Large intestine (tissue), 3 donors: Measurements from ENCODE around the gene SEC61A1. TPM values are rescaled to one million over a fixed set of nuclear protein-coding genes. Genes with fewer than 3 reads are reported as not detected.

Source experiments
- DNase-seq, 2 donors: peaks; one replicate each; pipeline versions ENCODE4 v3.0.0 to v3.0.0-alpha.2; 2013
- H3K27ac ChIP-seq: one replicate; pipeline ENCODE4 v1.5.1; 2013; ENCODE audit warnings: low read length
- H3K27me3 ChIP-seq: 2 replicates; pipeline ENCODE4 v1.6.1; 2013; ENCODE audit warnings: low read length; ENCODE audit not compliant: control insufficient read depth, insufficient read depth
- H3K36me3 ChIP-seq: 2 replicates; pipeline ENCODE4 v1.6.1; 2013; ENCODE audit warnings: low read length; ENCODE audit not compliant: control insufficient read depth, insufficient read depth
- H3K4me1 ChIP-seq: one replicate; pipeline ENCODE4 v1.6.1; 2013; ENCODE audit warnings: low read length; ENCODE audit not compliant: control insufficient read depth, insufficient read depth
- H3K4me3 ChIP-seq: one replicate; pipeline ENCODE4 v1.5.1; 2013; ENCODE audit warnings: low read length
- H3K9me3 ChIP-seq: one replicate; pipeline ENCODE4 v1.6.1; 2013; ENCODE audit warnings: mild to moderate bottlenecking, low read depth, low read length, moderate library complexity; ENCODE audit not compliant: control insufficient read depth
- WGBS: methylation state at CpG from one replicate; pipeline ENCODE4 v1.1.5; 2013; ENCODE audit warnings: low lambda C conversion rate; ENCODE audit not compliant: insufficient coverage; 5-methylcytosine and 5-hydroxymethylcytosine counted together
- polyA plus RNA-seq: library from polyadenylated mRNA; unstranded; fragments of 120-200 nt; gene quantifications from one replicate; pipeline ENCODE4 v1.2.1, GENCODE V29; 2013

SEC61A1 gene
- polyA plus RNA-seq, 1 donor: 176 TPM

DNA sequence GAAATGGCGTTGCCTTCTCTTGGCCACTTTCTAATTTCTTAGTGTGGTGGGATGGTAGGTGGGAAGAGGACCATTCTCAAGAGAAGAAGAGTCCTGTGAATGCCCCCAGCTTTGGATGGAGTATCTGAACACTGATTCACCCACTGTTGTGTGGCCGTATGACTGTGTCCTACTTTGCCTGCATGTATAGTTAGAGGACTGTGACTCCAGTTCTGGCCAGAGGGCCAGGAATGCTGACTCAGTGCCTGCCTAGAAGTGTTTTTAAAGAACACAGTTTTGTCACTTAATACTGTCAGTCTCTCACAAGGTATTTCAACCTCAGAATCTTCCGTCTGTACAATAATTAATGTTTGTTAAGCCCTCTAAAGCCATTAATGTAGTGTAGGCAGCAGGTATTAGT, 2.1 kb downstream of the SEC61A1 start:
- no peaks in the 10 kb centered on the region for H3K27me3 ChIP-seq
- peaks cover 45% of the 10 kb centered on the region for H3K36me3 ChIP-seq
- H3K27ac ChIP-seq: no peak overlapping the region
- H3K4me1 ChIP-seq: peaks cover 17% of the 10 kb centered on the region
- no peaks in the 10 kb centered on the region for H3K9me3 ChIP-seq
- H3K4me3 ChIP-seq: no peak overlapping the region
- no peak for DNase-seq
- WGBS: 78% methylated on average over 1 of the region's 3 CpGs

DNA sequence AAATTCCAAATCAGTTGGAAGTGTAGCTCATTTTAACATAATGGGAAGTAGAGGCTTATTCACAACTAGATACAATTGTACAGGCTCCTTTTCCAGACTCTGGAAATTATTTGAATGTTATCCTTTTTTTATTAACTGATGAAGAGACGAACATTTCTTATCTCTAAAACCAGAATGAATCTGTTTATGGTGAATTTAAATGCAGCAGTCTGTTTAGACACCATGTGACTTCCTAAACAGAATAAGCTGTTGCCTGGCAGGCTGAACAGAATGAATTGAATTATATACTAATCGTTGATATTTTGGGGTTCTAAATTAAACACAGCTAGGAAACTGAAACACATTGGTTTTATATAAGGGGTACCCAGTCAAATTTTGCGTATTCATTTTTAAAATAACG, 4.0 kb downstream of the SEC61A1 start:
- no peaks in the 10 kb centered on the region for H3K27me3 ChIP-seq
- peaks cover 12% of the 10 kb centered on the region for H3K4me1 ChIP-seq
- H3K4me3 ChIP-seq: no peak overlapping the region
- DNase-seq: no peak
- H3K9me3 ChIP-seq: no peaks in the 10 kb centered on the region
- no peak overlapping the region for H3K27ac ChIP-seq
- H3K36me3 ChIP-seq: peaks cover 64% of the 10 kb centered on the region
- no CpG with 5 or more reads among the region's 4 CpGs for WGBS

DNA sequence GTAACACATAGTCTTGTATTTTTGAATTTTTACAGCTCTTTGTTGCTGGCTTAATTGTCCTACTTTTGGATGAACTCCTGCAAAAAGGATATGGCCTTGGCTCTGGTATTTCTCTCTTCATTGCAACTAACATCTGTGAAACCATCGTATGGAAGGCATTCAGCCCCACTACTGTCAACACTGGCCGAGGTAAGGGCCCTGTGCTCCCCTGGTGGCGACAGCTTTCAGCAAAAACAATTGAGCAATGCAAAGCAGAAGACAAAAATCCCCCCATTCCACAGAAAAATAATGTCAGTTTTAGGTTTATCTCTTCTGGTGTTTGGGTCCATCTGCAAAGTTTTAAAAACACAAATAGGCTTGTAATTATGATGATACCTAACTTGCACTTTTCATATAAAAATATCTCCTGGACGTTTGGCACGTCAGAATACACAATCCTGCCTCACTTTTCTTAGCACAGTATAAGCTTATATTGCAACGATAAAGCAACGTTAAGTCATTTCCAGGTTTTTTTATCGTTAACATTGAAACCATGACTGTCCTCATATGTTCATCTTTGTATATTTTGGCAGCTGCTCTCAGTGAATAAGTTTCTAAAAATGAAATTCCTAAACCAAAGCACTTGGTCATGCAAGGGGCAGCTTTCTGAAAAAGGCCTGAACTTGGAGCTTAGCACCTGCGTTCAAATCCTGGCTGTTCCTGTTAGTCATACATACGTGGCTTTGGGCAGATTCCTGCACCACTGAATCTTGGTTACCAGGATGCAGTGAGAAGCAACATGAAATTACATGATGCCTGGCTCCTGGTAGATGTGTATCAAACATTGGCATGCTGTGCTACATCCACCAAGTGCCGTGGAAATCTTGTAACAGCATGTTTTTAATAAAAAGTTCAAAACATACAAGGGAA, 8.5 kb downstream of the SEC61A1 start:
- 98% methylated on average over 5 of the region's 11 CpGs for WGBS
- no peaks in the 10 kb centered on the region for H3K4me1 ChIP-seq
- no peaks in the 10 kb centered on the region for H3K9me3 ChIP-seq
- H3K4me3 ChIP-seq: no peak overlapping the region
- no peak overlapping the region for H3K27ac ChIP-seq
- H3K27me3 ChIP-seq: no peaks in the 10 kb centered on the region
- no peak for DNase-seq
- peaks cover 92% of the 10 kb centered on the region for H3K36me3 ChIP-seq

GRCh38 chr3:128062033-128062745, 10.0 kb downstream of the SEC61A1 start:
- WGBS: no CpG with 5 or more reads among the region's 8 CpGs
- Histone ChIP-seq H3K9me3 (no peaks in the 10 kb centered on the region), H3K36me3 (peaks cover 94% of the 10 kb centered on the region), H3K27ac (no peak overlapping the region), H3K4me1 (no peaks in the 10 kb centered on the region), H3K27me3 (no peaks in the 10 kb centered on the region), H3K4me3 (no peak overlapping the region)
- no peak for DNase-seq

GRCh38 chr3:128063865-128064264, 11.6 kb downstream of the SEC61A1 start:
- H3K4me1 ChIP-seq: no peaks in the 10 kb centered on the region
- H3K27me3 ChIP-seq: no peaks in the 10 kb centered on the region
- peaks cover 98% of the 10 kb centered on the region for H3K36me3 ChIP-seq
- no peak overlapping the region for H3K27ac ChIP-seq
- WGBS: 100% methylated on average over 1 of the region's 2 CpGs
- no peak for DNase-seq
- H3K4me3 ChIP-seq: no peak overlapping the region
- H3K9me3 ChIP-seq: no peaks in the 10 kb centered on the region

DNA sequence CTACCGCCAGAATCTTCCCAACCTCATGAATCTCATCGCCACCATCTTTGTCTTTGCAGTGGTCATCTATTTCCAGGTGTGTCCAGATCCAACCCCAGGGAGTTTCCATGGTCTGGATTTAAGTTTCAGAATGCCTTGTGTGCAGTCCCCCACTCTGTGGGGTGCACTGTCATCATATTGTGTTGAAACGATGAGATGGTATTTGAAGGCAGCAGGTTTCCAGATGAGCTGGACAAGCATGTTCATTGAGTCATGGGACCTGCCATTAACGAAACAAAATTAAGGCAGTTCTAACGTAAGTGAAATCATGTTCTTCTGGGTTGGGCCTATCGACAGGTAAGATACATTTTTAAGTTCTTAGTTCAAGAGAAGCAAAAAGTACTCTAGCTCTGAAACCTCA, 12.7 kb downstream of the SEC61A1 start:
- no peaks in the 10 kb centered on the region for H3K9me3 ChIP-seq
- no CpG with 5 or more reads among the region's 6 CpGs for WGBS
- peaks cover 97% of the 10 kb centered on the region for H3K36me3 ChIP-seq
- H3K27ac ChIP-seq: no peak overlapping the region
- no peaks in the 10 kb centered on the region for H3K27me3 ChIP-seq
- no peak for DNase-seq
- H3K4me3 ChIP-seq: no peak overlapping the region
- no peaks in the 10 kb centered on the region for H3K4me1 ChIP-seq

DNA sequence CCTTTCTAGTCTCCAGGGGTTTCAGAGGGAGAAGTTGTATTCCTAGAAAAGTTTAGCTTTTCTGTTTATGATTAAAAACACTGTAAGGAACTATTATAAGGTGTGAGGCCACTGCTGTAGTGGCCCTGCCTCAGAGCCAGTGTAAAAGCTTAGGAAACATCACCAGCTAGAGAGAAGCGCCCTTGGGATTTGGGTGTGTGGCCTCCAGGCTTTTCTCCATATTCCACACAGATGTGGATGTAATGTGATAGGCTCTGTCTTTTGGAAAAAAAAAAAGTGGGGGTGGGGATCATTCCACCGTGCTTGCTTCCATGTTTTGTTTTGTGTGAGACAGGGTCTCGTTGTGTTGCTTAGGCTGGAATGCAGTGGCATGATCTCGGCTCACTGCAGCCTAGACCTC, 13.9 kb downstream of the SEC61A1 start:
- no peaks in the 10 kb centered on the region for H3K4me1 ChIP-seq
- no peaks in the 10 kb centered on the region for H3K27me3 ChIP-seq
- no CpG with 5 or more reads among the region's 4 CpGs for WGBS
- H3K4me3 ChIP-seq: no peak overlapping the region
- peaks cover 97% of the 10 kb centered on the region for H3K36me3 ChIP-seq
- H3K9me3 ChIP-seq: no peaks in the 10 kb centered on the region
- DNase-seq: no peak
- H3K27ac ChIP-seq: no peak overlapping the region

GRCh38 chr3:128066676-128067075, 14.4 kb downstream of the SEC61A1 start:
- DNase-seq: no peak
- WGBS: 100% methylated on average over 2 of the region's 9 CpGs
- Histone ChIP-seq H3K4me1 (no peaks in the 10 kb centered on the region), H3K4me3 (no peak overlapping the region), H3K27me3 (no peaks in the 10 kb centered on the region), H3K9me3 (no peaks in the 10 kb centered on the region), H3K27ac (no peak overlapping the region), H3K36me3 (peaks cover 98% of the 10 kb centered on the region)

DNA sequence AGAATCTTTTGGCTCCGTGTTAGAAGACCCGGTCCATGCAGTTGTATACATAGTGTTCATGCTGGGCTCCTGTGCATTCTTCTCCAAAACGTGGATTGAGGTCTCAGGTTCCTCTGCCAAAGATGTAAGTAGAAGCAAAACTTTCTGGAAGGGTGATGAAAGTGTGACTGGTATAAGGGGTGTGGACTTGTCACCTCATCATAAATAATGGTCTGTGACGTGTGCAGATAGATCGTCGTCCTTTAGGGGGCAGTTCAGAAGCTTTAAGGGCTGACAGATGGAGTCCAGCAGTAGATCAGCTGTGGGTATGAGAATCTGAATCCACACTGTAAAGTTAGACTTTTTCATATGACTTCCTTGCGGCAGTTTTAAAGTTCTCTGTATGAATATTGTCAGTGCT, 15.3 kb downstream of the SEC61A1 start:
- Histone ChIP-seq H3K9me3 (no peaks in the 10 kb centered on the region), H3K4me1 (no peaks in the 10 kb centered on the region), H3K27ac (no peak overlapping the region), H3K4me3 (no peak overlapping the region), H3K27me3 (no peaks in the 10 kb centered on the region), H3K36me3 (peaks cover 98% of the 10 kb centered on the region)
- no CpG with 5 or more reads among the region's 7 CpGs for WGBS
- DNase-seq: no peak

DNA sequence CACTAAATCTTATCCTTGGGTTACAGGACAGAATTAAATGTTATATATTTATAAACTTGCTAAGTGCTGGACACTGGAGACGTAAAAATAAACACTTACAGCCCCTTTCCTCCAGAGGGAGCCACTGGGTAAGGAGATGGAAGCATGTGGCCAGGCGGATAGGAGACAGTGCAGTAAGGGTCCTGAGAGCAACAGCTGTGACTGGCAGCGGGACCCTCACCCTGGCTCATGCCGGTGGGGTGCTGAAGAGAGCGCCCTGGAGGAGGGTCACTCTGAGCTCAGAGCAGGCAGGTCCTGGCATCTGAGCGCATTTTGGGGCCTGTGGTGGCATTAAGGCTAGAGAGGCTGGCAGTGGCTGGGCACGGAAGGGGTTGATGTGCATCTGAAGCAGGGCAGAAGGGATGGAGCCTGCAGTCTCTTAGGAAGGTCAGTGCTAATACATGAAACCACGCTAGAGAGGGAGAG, 16.0 kb downstream of the SEC61A1 start:
- Histone ChIP-seq H3K4me1 (no peaks in the 10 kb centered on the region), H3K9me3 (no peaks in the 10 kb centered on the region), H3K27me3 (no peaks in the 10 kb centered on the region), H3K4me3 (no peak overlapping the region), H3K36me3 (peaks cover 98% of the 10 kb centered on the region), H3K27ac (no peak overlapping the region)
- DNase-seq: no peak
- WGBS: no CpG with 5 or more reads among the region's 8 CpGs
